ENCODE measurements around the gene CCL7.

Gene CCL7

DNA sequence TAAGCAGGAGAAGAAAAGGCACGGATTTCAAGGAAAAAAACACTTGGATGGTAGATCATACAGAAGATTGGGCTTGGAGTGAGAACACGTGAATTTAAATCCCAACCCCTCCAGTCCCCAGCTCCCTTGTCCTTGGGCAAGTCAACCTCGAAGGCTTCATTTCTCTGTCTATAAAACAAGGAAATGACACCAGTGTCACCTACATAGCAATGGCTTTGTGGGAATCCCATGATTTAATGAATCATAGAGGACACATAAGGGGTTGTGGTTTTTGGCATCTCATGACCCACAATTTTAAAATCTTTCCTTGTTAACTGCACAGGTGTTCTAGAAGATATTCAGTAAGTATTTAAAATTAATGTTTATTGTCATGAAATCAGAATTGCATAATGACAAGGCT lies 23.1 kb upstream of the CCL7 start:
- DNase-seq (ENCODE audit: low spot score): peak; percentile 78

GRCh38 chr17:34248511-34249024 lies 21.5 kb upstream of the CCL7 start:
- peak; percentile 94 for DNase-seq (ENCODE audit: low spot score)

DNA sequence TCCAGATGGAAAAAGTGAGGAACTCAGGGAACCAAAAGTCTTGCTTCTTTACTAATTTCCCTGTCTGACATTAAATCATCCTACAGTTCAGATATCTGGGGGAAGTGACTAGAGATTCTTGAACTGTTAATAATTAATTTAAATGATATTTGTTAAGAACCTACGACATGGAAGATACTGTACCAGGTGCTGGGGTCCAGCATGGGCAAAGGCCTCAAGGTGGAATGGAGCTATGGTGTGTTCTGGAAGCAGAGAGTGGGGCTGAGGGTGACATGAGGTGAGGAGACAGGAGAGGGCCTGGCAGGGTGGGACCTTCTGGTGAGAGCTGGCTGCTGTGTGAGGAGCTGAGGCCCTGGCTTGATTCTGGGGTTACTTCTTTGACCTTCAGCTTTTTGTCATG lies 21.0 kb upstream of the CCL7 start:
- DNase-seq (ENCODE audit: low spot score): peak; percentile 63

DNA sequence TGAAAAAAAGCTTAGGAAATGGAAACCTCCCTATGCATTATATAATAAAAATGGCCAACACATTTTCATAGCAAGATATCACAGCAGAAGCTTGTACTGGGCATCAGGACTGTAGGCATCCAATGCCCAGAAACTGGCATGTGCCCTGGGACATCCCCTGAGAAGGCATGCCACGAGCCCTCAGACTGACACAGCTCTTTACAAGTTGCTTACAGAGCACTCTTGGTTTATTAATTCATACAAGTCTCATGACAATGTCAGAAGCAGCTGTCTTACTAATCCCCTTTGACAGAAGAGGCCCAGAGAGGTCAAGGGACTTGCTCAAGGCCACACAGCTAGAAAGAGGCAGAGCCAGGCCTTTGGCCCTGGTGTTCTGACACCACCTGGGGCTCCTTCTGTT lies 20.5 kb upstream of the CCL7 start:
- peak; percentile 74 for DNase-seq (ENCODE audit: low spot score)

DNA sequence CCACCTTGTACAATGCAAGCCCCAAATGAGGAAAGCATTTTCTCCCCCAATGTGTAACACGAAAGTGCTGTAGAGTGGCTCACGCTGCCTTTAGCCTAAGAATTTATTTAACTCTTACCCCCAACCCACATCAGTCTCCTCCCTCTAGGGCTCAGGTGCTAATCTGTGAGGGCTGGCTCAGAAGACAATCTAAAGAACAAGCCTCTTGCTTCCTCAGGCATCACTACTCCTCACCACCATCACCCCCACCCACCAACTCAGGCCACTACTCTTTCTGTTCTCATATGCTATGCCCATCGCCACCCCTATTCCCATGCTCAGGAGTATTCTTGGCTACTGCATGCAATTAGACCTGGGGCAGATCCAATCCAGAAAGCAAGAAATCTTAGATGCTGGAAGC lies 18.8 kb upstream of the CCL7 start:
- DNase-seq (ENCODE audit: low spot score): no peak

DNA sequence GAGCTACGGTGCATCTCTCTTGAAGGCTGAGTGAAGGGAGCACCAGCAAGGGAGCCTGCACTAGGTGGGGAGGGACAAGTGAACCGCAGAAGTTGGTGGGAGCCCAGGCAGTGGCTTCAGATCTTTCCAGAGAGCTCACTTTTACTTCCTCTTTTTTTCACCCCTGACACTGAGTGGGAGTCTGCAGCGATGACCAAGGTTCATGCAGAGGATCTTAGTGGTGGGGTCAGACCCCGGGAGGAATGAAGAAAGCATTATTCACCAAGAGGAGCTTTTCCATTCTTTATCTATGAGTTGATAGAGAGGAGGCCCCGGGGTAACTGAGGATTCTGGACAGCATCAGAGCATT lies 18.0 kb upstream of the CCL7 start:
- peak; percentile 88 for DNase-seq (ENCODE audit: low spot score)

- peak; percentile 98 for DNase-seq (ENCODE audit: low spot score)
These were observed 17.4 kb upstream of the CCL7 start for GRCh38 chr17:34252444-34253138.

DNA sequence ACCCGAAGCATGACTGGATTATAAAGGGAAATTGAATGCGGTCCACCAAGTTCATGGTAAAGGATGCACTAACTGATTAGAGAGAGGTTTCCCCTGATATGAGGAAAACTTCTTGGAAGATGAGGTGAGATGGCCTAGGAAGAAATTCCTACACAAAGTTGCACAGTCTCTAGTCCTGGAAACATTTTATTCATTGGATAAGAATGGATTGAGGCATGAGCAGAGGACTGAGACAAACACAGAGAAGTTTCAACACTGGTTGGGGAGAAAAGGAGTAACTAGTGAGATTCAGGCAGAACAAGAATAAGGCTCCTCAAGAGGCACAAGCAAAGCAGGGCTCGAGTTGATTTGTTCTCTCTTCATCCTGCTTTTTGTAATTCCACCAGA lies 16.9 kb upstream of the CCL7 start:
- no peak for DNase-seq (ENCODE audit: low spot score)

GRCh38 chr17:34254146-34254545 lies 15.9 kb upstream of the CCL7 start:
- peak; percentile 86 for DNase-seq (ENCODE audit: low spot score)

- DNase-seq (ENCODE audit: low spot score): peak; percentile 93
These were observed 15.2 kb upstream of the CCL7 start, which contains the start of gene CCL2 for GRCh38 chr17:34254651-34255380. Gene CCL2 (plus strand): TSS chr17:34255285. CDS start chr17:34255350, 65 bp downstream.

GRCh38 chr17:34255381-34255732 lies 14.7 kb upstream of the CCL7 start:
- DNase-seq (ENCODE audit: low spot score): no peak

DNA sequence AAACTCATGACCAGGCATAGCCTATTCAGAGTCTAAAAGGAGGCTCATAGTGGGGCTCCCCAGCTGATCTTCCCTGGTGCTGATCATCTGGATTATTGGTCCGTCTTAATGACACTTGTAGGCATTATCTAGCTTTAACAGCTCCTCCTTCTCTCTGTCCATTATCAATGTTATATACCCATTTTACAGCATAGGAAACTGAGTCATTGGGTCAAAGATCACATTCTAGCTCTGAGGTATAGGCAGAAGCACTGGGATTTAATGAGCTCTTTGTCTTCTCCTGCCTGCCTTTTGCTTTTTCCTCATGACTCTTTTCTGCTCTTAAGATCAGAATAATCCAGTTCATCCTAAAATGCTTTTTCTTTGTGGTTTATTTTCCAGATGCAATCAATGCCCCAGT lies 14.2 kb upstream of the CCL7 start:
- no peak for DNase-seq (ENCODE audit: low spot score)

- DNase-seq (ENCODE audit: low spot score): peak; percentile 62
These were observed 12.6 kb upstream of the CCL7 start for GRCh38 chr17:34257299-34257985.

- no peak for DNase-seq (ENCODE audit: low spot score)
These were observed 12.1 kb upstream of the CCL7 start for GRCh38 chr17:34257986-34258326.

- peak; percentile 85 for DNase-seq (ENCODE audit: low spot score)
These were observed 10.9 kb upstream of the CCL7 start for GRCh38 chr17:34259146-34259545.

GRCh38 chr17:34260861-34261260 lies 9.2 kb upstream of the CCL7 start:
- no peak for DNase-seq (ENCODE audit: low spot score)

DNA sequence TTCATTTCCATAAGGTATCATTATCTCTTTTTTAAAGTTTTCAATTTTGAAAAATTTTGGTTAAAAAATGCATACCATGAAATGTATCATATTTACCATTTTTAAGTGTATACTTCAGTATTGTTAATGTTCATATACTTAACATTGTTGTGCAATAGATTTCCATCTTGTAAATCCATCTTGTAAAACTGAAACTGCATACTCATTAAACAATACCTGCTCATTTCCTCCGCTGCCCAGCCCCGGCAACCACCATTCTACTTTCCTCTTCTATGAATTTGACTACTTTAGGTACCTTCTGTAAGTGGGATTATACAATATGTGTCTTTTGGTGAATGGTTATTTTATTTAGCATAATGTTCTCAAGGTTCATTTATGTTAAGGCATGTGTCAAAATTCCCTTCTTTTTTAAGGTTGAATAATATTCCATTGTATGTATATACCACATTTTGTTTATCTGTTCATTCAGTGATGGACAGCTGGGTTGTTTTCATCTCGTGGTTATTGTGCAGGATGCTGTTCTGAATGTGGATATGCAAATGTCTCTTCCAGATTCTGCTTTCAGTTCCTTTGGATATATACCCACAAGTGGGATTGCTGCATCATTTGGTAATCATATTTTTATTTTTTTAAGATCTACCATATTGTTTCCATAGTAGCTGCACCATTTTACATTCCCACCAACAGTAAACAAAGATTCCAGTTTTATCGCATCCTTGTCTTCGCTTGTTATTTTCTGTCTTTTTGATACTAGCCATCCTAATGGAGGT lies 8.3 kb upstream of the CCL7 start:
- no peak for DNase-seq (ENCODE audit: low spot score)

DNA sequence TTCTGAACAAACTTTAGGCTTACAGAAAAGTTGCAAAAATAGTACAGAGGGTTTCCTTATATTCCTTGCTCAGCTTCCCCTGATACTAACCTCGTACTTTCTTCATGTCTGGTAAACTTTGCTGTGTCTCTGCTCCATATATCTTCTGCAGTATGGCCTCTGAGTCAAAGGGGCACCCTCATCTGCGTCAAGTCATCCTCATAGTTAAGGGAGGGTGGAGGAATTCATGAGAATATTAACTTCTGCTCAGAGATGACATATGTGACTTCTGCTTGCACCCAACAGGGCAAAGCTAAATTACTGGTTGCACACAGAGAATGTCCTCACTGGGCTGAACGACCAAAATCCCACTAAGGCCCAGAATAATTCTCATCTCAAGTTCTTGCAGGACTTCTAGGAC lies 4.3 kb upstream of the CCL7 start:
- no peak for DNase-seq (ENCODE audit: low spot score)

DNA sequence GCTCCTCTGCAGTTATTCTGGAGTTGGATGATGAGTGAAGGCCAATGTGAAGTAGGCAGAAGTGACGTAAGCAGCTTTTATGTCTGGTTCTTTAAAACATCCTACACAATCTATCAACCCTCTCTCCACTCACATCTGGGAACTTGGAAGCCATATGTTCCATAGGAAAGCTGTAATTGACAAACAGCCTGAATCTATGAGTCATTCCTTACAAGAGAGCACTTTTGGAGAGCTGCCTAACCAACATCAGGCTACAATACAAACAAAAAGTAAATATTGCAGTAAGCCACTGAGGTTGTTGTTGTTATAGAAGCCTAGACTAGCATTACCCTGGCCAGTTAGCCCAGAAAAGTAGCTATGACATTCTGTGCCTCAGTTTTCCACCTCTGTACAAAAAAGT lies 5.9 kb downstream of the CCL7 start:
- peak; percentile 19 for DNase-seq (ENCODE audit: low spot score)

DNA sequence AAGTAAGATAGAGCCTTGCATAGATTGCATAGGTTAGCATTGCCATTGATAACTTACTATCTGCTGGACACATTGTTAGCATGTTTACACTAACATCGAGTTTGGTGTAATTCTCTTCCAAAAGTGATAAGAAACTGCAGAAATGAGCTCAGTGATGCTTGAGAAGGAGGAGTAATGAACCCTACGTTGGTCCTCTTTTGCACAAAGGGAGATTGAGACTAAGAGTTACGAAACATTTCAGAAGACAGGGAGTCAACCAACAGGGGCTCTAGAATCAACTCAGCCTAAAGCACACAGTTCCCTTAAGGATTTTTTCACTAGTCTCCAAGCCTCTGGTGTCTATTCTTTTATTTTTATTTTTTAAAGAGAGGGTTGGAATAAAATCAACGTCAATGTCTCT lies 6.8 kb downstream of the CCL7 start:
- no peak for DNase-seq (ENCODE audit: low spot score)

- DNase-seq (ENCODE audit: low spot score): no peak
These were observed 13.6 kb downstream of the CCL7 start for GRCh38 chr17:34283571-34283970.

GRCh38 chr17:34285286-34285792 lies 15.3 kb downstream of the CCL7 start, which contains the start of gene CCL11:
Gene CCL11 (plus strand): TSS chr17:34285742. CDS start chr17:34285809, 67 bp downstream.
- DNase-seq (ENCODE audit: low spot score): no peak

All from kidney tubule cell (primary cell).